ENCODE results near the gene PAQR4.

The PAQR4 gene

GRCh38 chr16:3021449-3022207, 52.5 kb downstream of the PAQR4 start:
- TF ChIP-seq CTCF (IDR thresholded peaks at IDR 0.05; ENCODE audit: extremely low read depth, missing control alignments): peak; percentile 49
- peak; percentile 88 for DNase-seq (ENCODE audit: low spot score)

- DNase-seq (ENCODE audit: low spot score): peak; percentile 80
- TF ChIP-seq CTCF (IDR thresholded peaks at IDR 0.05; ENCODE audit: extremely low read depth, missing control alignments): no peak
These were observed 53.1 kb downstream of the PAQR4 start for GRCh38 chr16:3022208-3022683.

DNA sequence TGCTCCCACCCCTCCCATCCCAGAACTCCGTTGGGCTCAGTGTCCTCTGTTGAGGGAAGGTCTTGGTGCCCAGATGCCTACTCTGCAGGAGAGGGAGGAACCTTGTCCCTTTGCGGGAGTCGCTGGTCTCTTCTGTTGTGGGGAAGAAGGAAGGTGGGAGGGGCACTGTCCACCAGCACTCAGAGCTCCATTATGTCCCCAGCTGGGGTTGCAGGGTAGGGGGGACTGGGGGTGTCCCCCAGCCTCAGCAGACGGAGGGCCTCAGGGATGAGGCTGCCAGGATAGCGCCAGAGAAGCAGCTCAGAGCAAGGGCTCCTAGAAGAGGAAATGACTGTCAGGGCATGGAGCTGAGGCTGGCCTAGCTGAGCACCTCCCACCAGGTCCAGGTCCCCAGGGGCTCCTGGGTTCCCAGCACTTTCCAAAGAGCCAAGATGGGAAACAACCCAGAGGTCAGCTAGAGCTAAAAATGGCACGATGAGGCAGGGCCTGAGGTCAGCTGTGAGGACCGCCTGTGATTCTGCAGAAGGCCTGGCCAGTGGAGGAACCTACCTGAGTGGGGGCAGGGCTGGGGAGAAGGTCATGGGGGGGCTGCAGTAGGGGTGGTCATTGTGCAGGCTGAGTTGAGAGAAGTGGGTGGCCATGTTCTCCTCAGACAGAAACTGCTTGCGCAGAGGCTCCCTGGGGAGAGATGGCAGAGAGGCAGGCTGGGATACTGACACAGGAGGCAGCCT, 53.7 kb downstream of the PAQR4 start:
- TF ChIP-seq CTCF (IDR thresholded peaks at IDR 0.05; ENCODE audit: extremely low read depth, missing control alignments): no peak
- DNase-seq (ENCODE audit: low spot score): no peak

All from GM20000 (cell line).